ENCODE data around the gene ZNF232. TPM values are rescaled to one million over a fixed set of nuclear protein-coding genes. Genes with fewer than 3 reads are reported as not detected.

Gene ZNF232
- total RNA-seq, 1 donor from 2014 or later = 9.4 TPM

DNA sequence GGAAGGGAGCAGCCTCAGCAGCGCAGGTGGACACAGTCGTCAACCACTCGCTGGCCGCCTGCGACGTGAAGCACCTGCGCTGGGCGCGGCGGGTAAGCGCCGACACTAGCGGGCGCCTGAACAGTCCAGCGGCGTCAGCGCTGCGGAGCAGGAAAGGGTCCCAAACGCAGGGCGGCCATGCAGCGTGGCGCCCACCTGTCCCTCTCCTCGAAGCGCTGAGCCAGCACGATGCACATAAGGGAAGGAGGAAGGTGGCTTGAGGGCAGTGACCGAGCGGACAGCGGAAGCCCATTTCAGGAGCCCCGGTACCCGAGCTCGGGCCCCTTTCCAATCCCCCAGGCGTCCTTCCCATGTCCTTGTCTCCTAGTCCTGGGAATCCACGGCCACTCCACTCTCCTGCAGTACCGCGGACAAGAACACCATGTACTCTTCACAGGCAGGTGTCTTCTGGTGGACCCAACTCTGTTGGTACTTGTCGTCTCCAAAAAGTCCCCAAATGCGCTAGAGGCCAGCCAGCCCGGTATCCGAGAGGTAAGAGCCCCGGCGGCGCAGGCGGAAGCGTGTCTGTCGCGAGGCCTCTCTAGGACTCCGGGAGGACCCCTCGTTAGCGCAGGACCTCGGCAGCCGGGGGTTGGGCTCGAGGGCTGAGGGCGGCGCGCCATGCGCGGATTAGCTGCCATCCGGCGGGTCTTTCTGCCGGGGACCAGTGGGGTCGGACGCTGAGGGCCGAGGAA, 14.4 kb downstream of the ZNF232 start:
- H3K27ac Mint-ChIP-seq (ENCODE audit: unreplicated experiment) = no peak overlapping the region
- peaks cover 56% of the 10 kb centered on the region for H3K9me3 ChIP-seq (ENCODE audit: insufficient read depth, low read depth, low read length)

DNA sequence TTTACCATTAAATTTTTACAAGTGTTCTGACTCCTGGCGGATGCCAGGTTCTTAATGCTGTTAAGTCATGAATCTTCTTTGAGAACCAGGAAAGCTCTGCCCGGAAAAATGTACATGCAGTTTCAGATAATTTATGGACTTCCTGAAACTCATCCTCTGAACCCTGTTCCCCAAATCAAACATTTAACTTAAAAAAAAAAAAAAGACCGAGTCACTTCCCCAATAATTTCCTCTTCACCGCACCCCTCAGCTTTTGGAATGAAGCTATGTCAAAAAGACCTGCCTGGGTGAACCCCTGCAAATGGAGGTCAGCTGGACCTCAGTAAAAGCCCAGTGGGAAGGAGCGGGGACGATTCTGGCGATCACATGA, 15.0 kb downstream of the ZNF232 start:
- Mint-ChIP-seq H3K27ac (ENCODE audit: unreplicated experiment) (no peak overlapping the region), H3K4me3 (ENCODE audit: unreplicated experiment) (no peak overlapping the region), H3K9me3 (ENCODE audit: unreplicated experiment) (peaks cover 75% of the 10 kb centered on the region), H3K4me1 (ENCODE audit: low read depth, unreplicated experiment) (no peaks in the 10 kb centered on the region), H3K36me3 (ENCODE audit: low read depth, unreplicated experiment) (peaks cover 9% of the 10 kb centered on the region), H3K27me3 (ENCODE audit: low read depth, unreplicated experiment) (peaks cover 21% of the 10 kb centered on the region)
- peaks cover 61% of the 10 kb centered on the region for H3K9me3 ChIP-seq (ENCODE audit: insufficient read depth, low read depth, low read length)
- H3K27ac ChIP-seq (ENCODE audit: low read depth, low read length) = no peak overlapping the region
- DNase-seq (ENCODE audit: low read depth) (no peak), FAIRE-seq (no peak)
- peaks cover 7% of the 10 kb centered on the region for H3K27me3 ChIP-seq (ENCODE audit: insufficient read depth, low read length)
- no peaks in the 10 kb centered on the region for H3K4me1 ChIP-seq (ENCODE audit: insufficient read depth, low read length)
- TF ChIP-seq CTCF (IDR thresholded peaks at IDR 0.05; ENCODE audit: insufficient read depth, low read depth, low read length) = no peak
- no peak for TF ChIP-seq EZH2 (IDR thresholded peaks at IDR 0.05; ENCODE audit: insufficient read depth, low read length)
- H2AFZ ChIP-seq (ENCODE audit: low read depth, low read length) = no peak overlapping the region
- no peaks in the 10 kb centered on the region for H4K20me1 ChIP-seq (ENCODE audit: insufficient read depth, low read length)
- peaks cover 5% of the 10 kb centered on the region for H3K36me3 ChIP-seq (ENCODE audit: insufficient read depth, low read length)
- no peak overlapping the region for H3K4me3 ChIP-seq (ENCODE audit: insufficient read depth, low read depth, low read length)
- H3K79me2 ChIP-seq (ENCODE audit: insufficient read depth, low read length) = no peaks in the 10 kb centered on the region
- H3K4me2 ChIP-seq (ENCODE audit: low read length) = no peak overlapping the region
- no peak overlapping the region for H3K9ac ChIP-seq (ENCODE audit: low read length)

More for the DNA sequence above, 14.4 kb downstream of the ZNF232 start:
- no peak for DNase-seq (ENCODE audit: low read depth)
- H3K4me1 Mint-ChIP-seq (ENCODE audit: low read depth, unreplicated experiment) = no peaks in the 10 kb centered on the region
- no peak overlapping the region for H3K4me3 Mint-ChIP-seq (ENCODE audit: unreplicated experiment)
- H3K9me3 Mint-ChIP-seq (ENCODE audit: unreplicated experiment) = peaks cover 70% of the 10 kb centered on the region
- no peaks in the 10 kb centered on the region for H4K20me1 ChIP-seq (ENCODE audit: insufficient read depth, low read length)
- no peaks in the 10 kb centered on the region for H3K36me3 ChIP-seq (ENCODE audit: insufficient read depth, low read length)
- H2AFZ ChIP-seq (ENCODE audit: low read depth, low read length) = peak overlapping the region; percentile 4
- H3K79me2 ChIP-seq (ENCODE audit: insufficient read depth, low read length) = no peaks in the 10 kb centered on the region
- H3K27ac ChIP-seq (ENCODE audit: low read depth, low read length) = no peak overlapping the region
- H3K36me3 Mint-ChIP-seq (ENCODE audit: low read depth, unreplicated experiment) = peaks cover 9% of the 10 kb centered on the region
- H3K4me3 ChIP-seq (ENCODE audit: insufficient read depth, low read depth, low read length) = no peak overlapping the region
- H3K4me1 ChIP-seq (ENCODE audit: insufficient read depth, low read length) = no peaks in the 10 kb centered on the region
- TF ChIP-seq EZH2 (IDR thresholded peaks at IDR 0.05; ENCODE audit: insufficient read depth, low read length) (no peak), CTCF (IDR thresholded peaks at IDR 0.05; ENCODE audit: insufficient read depth, low read depth, low read length) (no peak)
- no peak overlapping the region for H3K9ac ChIP-seq (ENCODE audit: low read length)
- H3K27me3 Mint-ChIP-seq (ENCODE audit: low read depth, unreplicated experiment) = peaks cover 21% of the 10 kb centered on the region
- peaks cover 7% of the 10 kb centered on the region for H3K27me3 ChIP-seq (ENCODE audit: insufficient read depth, low read length)
- FAIRE-seq = no peak
- no peak overlapping the region for H3K4me2 ChIP-seq (ENCODE audit: low read length)
